ENCODE measurements around the gene HORMAD2. TPM values are rescaled to one million over a fixed set of nuclear protein-coding genes. Genes with fewer than 3 reads are reported as not detected.

Gene HORMAD2
- total RNA-seq, 1 experiment from 2014 or later, result not detected

- POLR2A ChIA-PET (ENCODE audit: unreplicated experiment), result no interaction called here
- no peaks in the 10 kb centered on the region for H3K36me3 ChIP-seq (ENCODE audit: low read depth)
- H3K9me3 ChIP-seq (ENCODE audit: insufficient read depth, low read depth), result no peaks in the 10 kb centered on the region
- H3K27me3 ChIP-seq (ENCODE audit: insufficient read depth, low read depth), result no peaks in the 10 kb centered on the region
- intact Hi-C loops (cut with micrococcal nuclease; ENCODE audit: unreplicated experiment), result no loop called here
- H3K27ac ChIP-seq, result no peak overlapping the region
- H3F3A ChIP-seq (ENCODE audit: insufficient read depth, low read depth), result peaks cover 41% of the 10 kb centered on the region
- H2AFZ ChIP-seq, result no peak overlapping the region
- TF ChIP-seq, protein P1, sequence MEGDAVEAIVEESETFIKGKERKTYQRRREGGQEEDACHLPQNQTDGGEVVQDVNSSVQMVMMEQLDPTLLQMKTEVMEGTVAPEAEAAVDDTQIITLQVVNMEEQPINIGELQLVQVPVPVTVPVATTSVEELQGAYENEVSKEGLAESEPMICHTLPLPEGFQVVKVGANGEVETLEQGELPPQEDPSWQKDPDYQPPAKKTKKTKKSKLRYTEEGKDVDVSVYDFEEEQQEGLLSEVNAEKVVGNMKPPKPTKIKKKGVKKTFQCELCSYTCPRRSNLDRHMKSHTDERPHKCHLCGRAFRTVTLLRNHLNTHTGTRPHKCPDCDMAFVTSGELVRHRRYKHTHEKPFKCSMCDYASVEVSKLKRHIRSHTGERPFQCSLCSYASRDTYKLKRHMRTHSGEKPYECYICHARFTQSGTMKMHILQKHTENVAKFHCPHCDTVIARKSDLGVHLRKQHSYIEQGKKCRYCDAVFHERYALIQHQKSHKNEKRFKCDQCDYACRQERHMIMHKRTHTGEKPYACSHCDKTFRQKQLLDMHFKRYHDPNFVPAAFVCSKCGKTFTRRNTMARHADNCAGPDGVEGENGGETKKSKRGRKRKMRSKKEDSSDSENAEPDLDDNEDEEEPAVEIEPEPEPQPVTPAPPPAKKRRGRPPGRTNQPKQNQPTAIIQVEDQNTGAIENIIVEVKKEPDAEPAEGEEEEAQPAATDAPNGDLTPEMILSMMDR (conservative IDR thresholded peaks at IDR 0.05), result no peak
- no peak for TF ChIP-seq EZH2 (IDR thresholded peaks at IDR 0.05; ENCODE audit: low read depth)
- no TSS peak for BruUV-seq (replicated peaks)
- no peak for DNase-seq
- no peaks in the 10 kb centered on the region for H4K20me1 ChIP-seq (ENCODE audit: insufficient read depth)
- peaks cover 59% of the 10 kb centered on the region for H3K4me1 ChIP-seq (replicated peaks; ENCODE audit: insufficient read depth)
- CTCF ChIA-PET, result no interaction called here
- no peak overlapping the region for H3K4me2 ChIP-seq
- peaks cover 6% of the 10 kb centered on the region; the same call in 1 of the 2 replicates for H3K9me2 ChIP-seq (ENCODE audit: insufficient read depth)
- no peaks in the 10 kb centered on the region for H3K79me2 ChIP-seq (ENCODE audit: low read depth)
- H3K4me3 ChIP-seq, result no peak overlapping the region
These were observed 112.2 kb downstream of the HORMAD2 start for GRCh38 chr22:30192427-30192826.

GRCh38 chr22:30193031-30193775 lies 112.9 kb downstream of the HORMAD2 start:
- TF ChIP-seq EZH2 (IDR thresholded peaks at IDR 0.05; ENCODE audit: low read depth), result no peak
- TF ChIP-seq, protein P1 (conservative IDR thresholded peaks at IDR 0.05), result no peak
- intact Hi-C loops (cut with micrococcal nuclease; ENCODE audit: unreplicated experiment), result no loop called here
- H4K20me1 ChIP-seq (ENCODE audit: insufficient read depth), result no peaks in the 10 kb centered on the region
- no peak for DNase-seq
- no peak overlapping the region for H3K4me2 ChIP-seq
- ChIA-PET CTCF (no interaction called here), POLR2A (ENCODE audit: unreplicated experiment) (no interaction called here)
- BruUV-seq (replicated peaks), result no TSS peak
- no peaks in the 10 kb centered on the region for H3K79me2 ChIP-seq (ENCODE audit: low read depth)
- peaks cover 6% of the 10 kb centered on the region; the same call in 1 of the 2 replicates for H3K9me2 ChIP-seq (ENCODE audit: insufficient read depth)
- no peaks in the 10 kb centered on the region for H3K27me3 ChIP-seq (ENCODE audit: insufficient read depth, low read depth)
- peak overlapping the region; percentile 99 for H3K27ac ChIP-seq
- H3F3A ChIP-seq (ENCODE audit: insufficient read depth, low read depth), result peaks cover 49% of the 10 kb centered on the region
- H2AFZ ChIP-seq, result no peak overlapping the region
- H3K4me1 ChIP-seq (replicated peaks; ENCODE audit: insufficient read depth), result peaks cover 64% of the 10 kb centered on the region
- no peaks in the 10 kb centered on the region for H3K36me3 ChIP-seq (ENCODE audit: low read depth)
- H3K4me3 ChIP-seq, result no peak overlapping the region
- H3K9me3 ChIP-seq (ENCODE audit: insufficient read depth, low read depth), result no peaks in the 10 kb centered on the region

DNA sequence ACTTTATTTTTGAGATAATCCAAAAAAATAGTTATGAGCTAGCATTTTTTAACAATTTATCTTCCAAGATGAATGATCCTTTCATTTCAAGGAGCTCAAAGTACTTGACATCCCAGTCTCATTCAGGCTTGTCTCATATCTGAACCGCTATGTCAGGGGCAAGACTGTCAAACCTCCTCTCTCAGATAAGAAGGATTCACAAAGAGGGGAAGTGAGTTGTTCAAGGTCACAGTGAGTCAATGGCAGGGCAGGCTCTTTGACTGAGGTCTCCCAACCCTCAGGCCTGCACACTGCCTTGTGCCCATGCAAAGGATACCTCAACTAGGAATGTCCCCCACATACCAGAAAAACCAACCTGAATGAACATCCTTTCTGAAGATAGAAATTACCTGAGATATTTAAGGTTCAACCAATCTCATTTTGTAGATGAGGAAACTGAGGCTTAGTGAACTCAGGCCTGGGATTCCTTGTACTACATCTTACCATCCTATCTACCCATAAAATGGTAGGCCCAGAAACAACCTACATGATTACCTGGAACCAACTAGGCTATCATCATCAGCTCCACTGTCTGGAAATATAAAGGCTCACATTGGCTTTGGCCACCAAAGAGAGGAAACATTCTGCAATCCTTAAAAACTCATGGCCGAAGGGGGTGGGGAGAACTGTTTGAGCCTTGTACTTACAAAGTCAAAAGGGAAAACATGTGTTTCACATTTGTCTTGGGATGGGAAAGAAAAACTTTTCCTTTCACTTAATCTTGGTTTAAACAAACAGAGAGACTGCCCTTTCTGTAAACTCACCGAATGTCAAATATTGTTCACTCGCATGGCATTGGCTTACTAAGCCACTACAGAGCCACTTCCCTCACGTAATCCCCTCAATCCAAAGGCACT lies 115.2 kb downstream of the HORMAD2 start:
- H3K4me1 ChIP-seq (replicated peaks; ENCODE audit: insufficient read depth), result peaks cover 71% of the 10 kb centered on the region

More for the DNA sequence above, 115.2 kb downstream of the HORMAD2 start:
- Histone ChIP-seq H3K4me2 (peak overlapping the region; percentile 77), H3F3A (ENCODE audit: insufficient read depth, low read depth) (peaks cover 63% of the 10 kb centered on the region), H3K4me3 (peak overlapping the region; percentile 35; the same call in 1 of the 2 replicates), H3K79me2 (ENCODE audit: low read depth) (no peaks in the 10 kb centered on the region), H2AFZ (no peak overlapping the region), H3K9me2 (ENCODE audit: insufficient read depth) (no peaks in the 10 kb centered on the region), H3K9me3 (ENCODE audit: insufficient read depth, low read depth) (no peaks in the 10 kb centered on the region), H3K27ac (peak overlapping the region; percentile 99), H4K20me1 (ENCODE audit: insufficient read depth) (no peaks in the 10 kb centered on the region), H3K27me3 (ENCODE audit: insufficient read depth, low read depth) (no peaks in the 10 kb centered on the region), H3K36me3 (ENCODE audit: low read depth) (no peaks in the 10 kb centered on the region)
- intact Hi-C loops (cut with micrococcal nuclease; ENCODE audit: unreplicated experiment), result loop anchor here (1.0 to 2.0 kb wide), 4 partner anchors 12 to 87 kb away; no protein-coding TSS in a partner anchor
- DNase-seq, result no peak
- CTCF ChIA-PET, result interaction anchor here (0.6 to 0.7 kb wide), 4 partner anchors 11 to 613 kb away, joined by 3 to 9 read pairs (median 4); no protein-coding TSS in a partner anchor
- BruUV-seq (replicated peaks), result TSS peak; percentile 99
- TF ChIP-seq, protein P1 (conservative IDR thresholded peaks at IDR 0.05), result no peak
- no peak for TF ChIP-seq EZH2 (IDR thresholded peaks at IDR 0.05; ENCODE audit: low read depth)
- POLR2A ChIA-PET (ENCODE audit: unreplicated experiment), result interaction anchor here (0.5 to 1.0 kb wide), 7 partner anchors 13 to 1467 kb away, joined by 3 to 14 read pairs (median 6); partner anchors contain the start of gene PISD
